HFFc6 (cell line): ENCODE measurements around the gene ALPI. TPM values are rescaled to one million over a fixed set of nuclear protein-coding genes. Genes with fewer than 3 reads are reported as not detected.

Experiments used
- DNase-seq: peaks from one replicate; pipeline ENCODE4 v3.0.0-alpha.2; 2018
- H3K27ac Mint-ChIP-seq: 2 replicates; pipeline ENCODE4 v1.8.0; 2020; ENCODE audit warnings: mild to moderate bottlenecking, mixed read lengths
- H3K27me3 Mint-ChIP-seq: 2 replicates; pipeline ENCODE4 v1.8.0; 2021; ENCODE audit warnings: mild to moderate bottlenecking, moderate library complexity, mixed read lengths; ENCODE audit not compliant: insufficient read depth
- H3K36me3 Mint-ChIP-seq: 2 replicates; pipeline ENCODE4 v1.8.0; 2021; ENCODE audit warnings: low read depth, mixed read lengths
- H3K4me1 Mint-ChIP-seq: 2 replicates; pipeline ENCODE4 v1.8.0; 2020; ENCODE audit warnings: low read depth, mixed read lengths
- H3K4me3 Mint-ChIP-seq: 2 replicates; pipeline ENCODE4 v1.8.0; 2020; ENCODE audit warnings: mild to moderate bottlenecking, moderate library complexity, mixed read lengths
- H3K9me3 Mint-ChIP-seq: 2 replicates; pipeline ENCODE4 v1.8.0; 2020; ENCODE audit warnings: mild to moderate bottlenecking, mixed read lengths
- CTCF ChIP-seq: fragments of 200-600 bp; sonication (generic); IDR thresholded peaks from 2 replicates; pipeline ENCODE4 v1.5.0; 2021; ENCODE audit warnings: antibody characterized with exemption, mild to moderate bottlenecking
- total RNA-seq, 6 experiments: library from RNA; stranded (reverse); fragmentation: NEBNext Ultra II Directional; extraction: Animal tissue kit (Norgen Biotek cat#: 25700); gene quantifications; 2 replicates in 1 of 6; 3 replicates in 5 of 6; pipeline ENCODE4 v1.2.3, GENCODE V29; 2021

The ALPI gene
- total RNA-seq, 6 experiments from 2014 or later, result not detected

- Mint-ChIP-seq H3K4me1 (no peaks in the 10 kb centered on the region), H3K9me3 (peaks cover 9% of the 10 kb centered on the region)
Measured at GRCh38 chr2:232417489-232417888, 38.5 kb upstream of the ALPI start.

GRCh38 chr2:232418056-232418455 is 37.9 kb upstream of the ALPI start:
- Mint-ChIP-seq H3K27ac (no peak overlapping the region), H3K4me1 (no peaks in the 10 kb centered on the region; the same call in 1 of the 2 replicates), H3K27me3 (peaks cover 53% of the 10 kb centered on the region), H3K4me3 (no peak overlapping the region), H3K9me3 (peaks cover 13% of the 10 kb centered on the region), H3K36me3 (peaks cover 5% of the 10 kb centered on the region)
- TF ChIP-seq CTCF, result no peak
- DNase-seq, result no peak

More at GRCh38 chr2:232417489-232417888, 38.5 kb upstream of the ALPI start:
- peaks cover under 1% of the 10 kb centered on the region for H3K36me3 Mint-ChIP-seq
- H3K27ac Mint-ChIP-seq, result no peak overlapping the region
- DNase-seq, result no peak
- no peak overlapping the region for H3K4me3 Mint-ChIP-seq
- H3K27me3 Mint-ChIP-seq, result peaks cover 58% of the 10 kb centered on the region
- TF ChIP-seq CTCF, result no peak

GRCh38 chr2:232418466-232419244 is 37.3 kb upstream of the ALPI start:
- peak overlapping the region; percentile 56 for H3K4me3 Mint-ChIP-seq
- peaks cover 13% of the 10 kb centered on the region for H3K9me3 Mint-ChIP-seq
- DNase-seq, result no peak
- no peak for TF ChIP-seq CTCF
- H3K4me1 Mint-ChIP-seq, result no peaks in the 10 kb centered on the region; the same call in 1 of the 2 replicates
- peaks cover 50% of the 10 kb centered on the region for H3K27me3 Mint-ChIP-seq
- peaks cover 5% of the 10 kb centered on the region for H3K36me3 Mint-ChIP-seq
- no peak overlapping the region for H3K27ac Mint-ChIP-seq

- H3K9me3 Mint-ChIP-seq, result peaks cover 13% of the 10 kb centered on the region
- peaks cover 48% of the 10 kb centered on the region for H3K27me3 Mint-ChIP-seq
- no peak overlapping the region for H3K27ac Mint-ChIP-seq
- DNase-seq, result no peak
- no peak overlapping the region for H3K4me3 Mint-ChIP-seq
- TF ChIP-seq CTCF, result no peak
- no peaks in the 10 kb centered on the region; the same call in 1 of the 2 replicates for H3K4me1 Mint-ChIP-seq
- peaks cover 5% of the 10 kb centered on the region for H3K36me3 Mint-ChIP-seq
Measured at GRCh38 chr2:232419245-232420072, 36.5 kb upstream of the ALPI start.

- H3K27me3 Mint-ChIP-seq, result peaks cover 47% of the 10 kb centered on the region
- DNase-seq, result no peak
- no peak for TF ChIP-seq CTCF
- H3K4me3 Mint-ChIP-seq, result no peak overlapping the region
- no peak overlapping the region for H3K27ac Mint-ChIP-seq
- H3K36me3 Mint-ChIP-seq, result peaks cover 5% of the 10 kb centered on the region
- no peaks in the 10 kb centered on the region; the same call in 1 of the 2 replicates for H3K4me1 Mint-ChIP-seq
- peaks cover 13% of the 10 kb centered on the region for H3K9me3 Mint-ChIP-seq
Measured at GRCh38 chr2:232420073-232420454, 35.9 kb upstream of the ALPI start.
